ENCODE results near the gene ADAMTS2. TPM values are rescaled to one million over a fixed set of nuclear protein-coding genes. Genes with fewer than 3 reads are reported as not detected.

Gene ADAMTS2
- total and polyA plus RNA-seq, 2 experiments from 2014 or later: 1.6 to 8.1 TPM

DNA sequence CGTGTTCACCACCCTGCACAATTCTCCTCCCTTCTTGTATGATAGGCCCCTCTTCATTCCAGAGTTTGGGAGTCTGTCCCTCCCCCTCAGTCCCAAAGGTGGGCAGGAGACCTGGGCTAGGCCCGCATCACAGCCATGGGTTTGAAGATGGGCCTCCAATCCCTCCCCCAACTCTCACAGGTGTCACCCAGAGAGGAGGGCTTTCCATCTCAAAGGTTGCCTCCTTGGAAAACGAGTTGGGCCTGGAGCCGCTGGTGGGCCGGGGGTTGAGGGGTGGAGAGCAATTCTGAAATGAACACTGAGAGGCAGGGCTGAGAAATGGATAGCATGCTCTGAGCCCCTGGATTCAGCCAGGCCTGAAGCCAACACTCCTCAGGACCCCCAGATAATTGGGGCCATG lies 6.2 kb downstream of the ADAMTS2 start:
- TF ChIP-seq ZNF114 (CRISPR knock-in tag; IDR thresholded peaks at IDR 0.05) (no peak), POLR2AphosphoS5 (IDR thresholded peaks at IDR 0.05; ENCODE audit: low read depth) (no peak), EZH2phosphoT487 (IDR thresholded peaks at IDR 0.05; ENCODE audit: unreplicated experiment) (no peak), ZNF331 (CRISPR knock-in tag; IDR thresholded peaks at IDR 0.05; ENCODE audit: low read depth) (no peak), STAT1 (IDR thresholded peaks at IDR 0.05; ENCODE audit: unreplicated experiment) (no peak)
- TF ChIP-seq, protein P1, sequence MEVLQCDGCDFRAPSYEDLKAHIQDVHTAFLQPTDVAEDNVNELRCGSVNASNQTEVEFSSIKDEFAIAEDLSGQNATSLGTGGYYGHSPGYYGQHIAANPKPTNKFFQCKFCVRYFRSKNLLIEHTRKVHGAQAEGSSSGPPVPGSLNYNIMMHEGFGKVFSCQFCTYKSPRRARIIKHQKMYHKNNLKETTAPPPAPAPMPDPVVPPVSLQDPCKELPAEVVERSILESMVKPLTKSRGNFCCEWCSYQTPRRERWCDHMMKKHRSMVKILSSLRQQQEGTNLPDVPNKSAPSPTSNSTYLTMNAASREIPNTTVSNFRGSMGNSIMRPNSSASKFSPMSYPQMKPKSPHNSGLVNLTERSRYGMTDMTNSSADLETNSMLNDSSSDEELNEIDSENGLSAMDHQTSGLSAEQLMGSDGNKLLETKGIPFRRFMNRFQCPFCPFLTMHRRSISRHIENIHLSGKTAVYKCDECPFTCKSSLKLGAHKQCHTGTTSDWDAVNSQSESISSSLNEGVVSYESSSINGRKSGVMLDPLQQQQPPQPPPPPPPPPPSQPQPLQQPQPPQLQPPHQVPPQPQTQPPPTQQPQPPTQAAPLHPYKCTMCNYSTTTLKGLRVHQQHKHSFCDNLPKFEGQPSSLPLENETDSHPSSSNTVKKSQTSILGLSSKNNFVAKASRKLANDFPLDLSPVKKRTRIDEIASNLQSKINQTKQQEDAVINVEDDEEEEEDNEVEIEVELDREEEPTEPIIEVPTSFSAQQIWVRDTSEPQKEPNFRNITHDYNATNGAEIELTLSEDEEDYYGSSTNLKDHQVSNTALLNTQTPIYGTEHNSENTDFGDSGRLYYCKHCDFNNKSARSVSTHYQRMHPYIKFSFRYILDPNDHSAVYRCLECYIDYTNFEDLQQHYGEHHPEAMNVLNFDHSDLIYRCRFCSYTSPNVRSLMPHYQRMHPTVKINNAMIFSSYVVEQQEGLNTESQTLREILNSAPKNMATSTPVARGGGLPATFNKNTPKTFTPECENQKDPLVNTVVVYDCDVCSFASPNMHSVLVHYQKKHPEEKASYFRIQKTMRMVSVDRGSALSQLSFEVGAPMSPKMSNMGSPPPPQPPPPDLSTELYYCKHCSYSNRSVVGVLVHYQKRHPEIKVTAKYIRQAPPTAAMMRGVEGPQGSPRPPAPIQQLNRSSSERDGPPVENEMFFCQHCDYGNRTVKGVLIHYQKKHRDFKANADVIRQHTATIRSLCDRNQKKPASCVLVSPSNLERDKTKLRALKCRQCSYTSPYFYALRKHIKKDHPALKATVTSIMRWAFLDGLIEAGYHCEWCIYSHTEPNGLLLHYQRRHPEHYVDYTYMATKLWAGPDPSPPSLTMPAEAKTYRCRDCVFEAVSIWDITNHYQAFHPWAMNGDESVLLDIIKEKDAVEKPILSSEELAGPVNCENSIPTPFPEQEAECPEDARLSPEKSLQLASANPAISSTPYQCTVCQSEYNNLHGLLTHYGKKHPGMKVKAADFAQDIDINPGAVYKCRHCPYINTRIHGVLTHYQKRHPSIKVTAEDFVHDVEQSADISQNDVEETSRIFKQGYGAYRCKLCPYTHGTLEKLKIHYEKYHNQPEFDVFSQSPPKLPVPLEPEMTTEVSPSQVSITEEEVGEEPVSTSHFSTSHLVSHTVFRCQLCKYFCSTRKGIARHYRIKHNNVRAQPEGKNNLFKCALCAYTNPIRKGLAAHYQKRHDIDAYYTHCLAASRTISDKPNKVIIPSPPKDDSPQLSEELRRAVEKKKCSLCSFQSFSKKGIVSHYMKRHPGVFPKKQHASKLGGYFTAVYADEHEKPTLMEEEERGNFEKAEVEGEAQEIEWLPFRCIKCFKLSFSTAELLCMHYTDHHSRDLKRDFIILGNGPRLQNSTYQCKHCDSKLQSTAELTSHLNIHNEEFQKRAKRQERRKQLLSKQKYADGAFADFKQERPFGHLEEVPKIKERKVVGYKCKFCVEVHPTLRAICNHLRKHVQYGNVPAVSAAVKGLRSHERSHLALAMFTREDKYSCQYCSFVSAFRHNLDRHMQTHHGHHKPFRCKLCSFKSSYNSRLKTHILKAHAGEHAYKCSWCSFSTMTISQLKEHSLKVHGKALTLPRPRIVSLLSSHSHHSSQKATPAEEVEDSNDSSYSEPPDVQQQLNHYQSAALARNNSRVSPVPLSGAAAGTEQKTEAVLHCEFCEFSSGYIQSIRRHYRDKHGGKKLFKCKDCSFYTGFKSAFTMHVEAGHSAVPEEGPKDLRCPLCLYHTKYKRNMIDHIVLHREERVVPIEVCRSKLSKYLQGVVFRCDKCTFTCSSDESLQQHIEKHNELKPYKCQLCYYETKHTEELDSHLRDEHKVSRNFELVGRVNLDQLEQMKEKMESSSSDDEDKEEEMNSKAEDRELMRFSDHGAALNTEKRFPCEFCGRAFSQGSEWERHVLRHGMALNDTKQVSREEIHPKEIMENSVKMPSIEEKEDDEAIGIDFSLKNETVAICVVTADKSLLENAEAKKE (CRISPR knock-in tag; IDR thresholded peaks at IDR 0.05): no peak
- TF ChIP-seq, protein P2, sequence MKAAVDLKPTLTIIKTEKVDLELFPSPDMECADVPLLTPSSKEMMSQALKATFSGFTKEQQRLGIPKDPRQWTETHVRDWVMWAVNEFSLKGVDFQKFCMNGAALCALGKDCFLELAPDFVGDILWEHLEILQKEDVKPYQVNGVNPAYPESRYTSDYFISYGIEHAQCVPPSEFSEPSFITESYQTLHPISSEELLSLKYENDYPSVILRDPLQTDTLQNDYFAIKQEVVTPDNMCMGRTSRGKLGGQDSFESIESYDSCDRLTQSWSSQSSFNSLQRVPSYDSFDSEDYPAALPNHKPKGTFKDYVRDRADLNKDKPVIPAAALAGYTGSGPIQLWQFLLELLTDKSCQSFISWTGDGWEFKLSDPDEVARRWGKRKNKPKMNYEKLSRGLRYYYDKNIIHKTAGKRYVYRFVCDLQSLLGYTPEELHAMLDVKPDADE (IDR thresholded peaks at IDR 0.05): no peak
- H3K27me3 Mint-ChIP-seq (ENCODE audit: insufficient read depth, low read depth, poor library complexity): peaks cover 26% of the 10 kb centered on the region
- no peak for ATAC-seq
- peaks cover 2% of the 10 kb centered on the region; the same call in 2 of the 3 replicates for H3K9me3 Mint-ChIP-seq
- Histone ChIP-seq H3K9me2 (ENCODE audit: insufficient read depth) (no peaks in the 10 kb centered on the region), H3K4me2 (no peak overlapping the region), H3K79me2 (replicated peaks; ENCODE audit: insufficient read depth) (no peaks in the 10 kb centered on the region), H3K36me3 (ENCODE audit: insufficient read depth) (no peaks in the 10 kb centered on the region), H3K27ac (ENCODE audit: low read depth) (no peak overlapping the region), H2AFZ (no peak overlapping the region), H4K20me1 (replicated peaks; ENCODE audit: insufficient read depth) (no peaks in the 10 kb centered on the region; the same call in 1 of the 2 replicates), H3K4me1 (ENCODE audit: insufficient read depth) (peaks cover 11% of the 10 kb centered on the region; the same call in 1 of the 2 replicates), H3K4me3 (no peak overlapping the region), H3K27me3 (ENCODE audit: insufficient read depth) (peaks cover 19% of the 10 kb centered on the region), H3F3A (replicated peaks; ENCODE audit: low read depth) (0 out of 2 replicates have a peak, but pooled peaks cover 6% of the 10 kb centered on the region)
- no peak for DNase-seq (ENCODE audit: low spot score)
- H3K4me3 Mint-ChIP-seq: no peak overlapping the region
- H3K36me3 Mint-ChIP-seq (ENCODE audit: low read depth): no peaks in the 10 kb centered on the region; the same call in 2 of the 3 replicates
- peaks cover 12% of the 10 kb centered on the region for H3K4me1 Mint-ChIP-seq
- no peak overlapping the region for H3K27ac Mint-ChIP-seq

All from GM23338 (cell line).